ENCODE results near the gene SOCS3.
"Not testable (repeated sequence)": the region's sequence is repeated elsewhere in the genome, so short reads cannot be mapped to it uniquely, and the experiment has no call there.

Gene SOCS3

DNA sequence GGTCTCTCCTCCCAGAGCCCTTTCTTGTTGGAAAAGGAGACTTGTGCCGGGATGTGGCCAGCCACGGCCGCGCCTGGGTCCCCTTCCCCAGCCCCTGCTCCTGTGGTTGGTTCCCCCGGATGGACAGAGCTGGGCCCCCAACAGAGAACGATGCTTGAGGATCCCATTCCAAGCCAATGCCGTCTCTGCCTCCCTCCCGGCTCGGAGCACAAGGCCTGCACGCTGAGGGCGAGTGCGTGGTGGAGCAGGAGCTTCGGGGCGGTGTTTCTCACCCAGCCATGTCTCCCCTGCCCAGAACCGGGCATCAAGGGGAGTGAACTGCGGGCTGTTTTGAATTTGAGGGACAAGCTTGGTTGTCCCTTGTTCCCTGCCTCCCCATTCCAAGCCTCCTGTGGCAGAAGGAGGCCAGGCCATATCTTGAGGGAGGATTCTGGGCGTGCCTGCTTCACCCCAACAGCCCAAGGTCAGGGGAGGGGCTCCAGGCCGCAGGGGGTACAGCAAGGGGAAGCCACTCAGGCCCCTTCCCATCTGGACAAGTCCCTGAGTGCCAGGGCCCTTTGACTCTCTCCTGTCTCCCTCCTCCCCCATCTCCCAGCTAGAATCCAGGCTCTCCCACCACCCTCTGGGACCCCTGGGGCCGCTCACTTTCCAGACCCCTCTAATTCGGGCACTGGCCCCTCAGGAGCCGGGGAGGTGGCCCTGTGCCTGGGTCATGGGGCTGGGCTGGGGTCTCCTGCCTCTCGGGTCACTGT is 43.6 kb downstream of the SOCS3 start:
- DNase-seq (ENCODE audit: low spot score), result peak; percentile 66
- TF ChIP-seq, protein P1, sequence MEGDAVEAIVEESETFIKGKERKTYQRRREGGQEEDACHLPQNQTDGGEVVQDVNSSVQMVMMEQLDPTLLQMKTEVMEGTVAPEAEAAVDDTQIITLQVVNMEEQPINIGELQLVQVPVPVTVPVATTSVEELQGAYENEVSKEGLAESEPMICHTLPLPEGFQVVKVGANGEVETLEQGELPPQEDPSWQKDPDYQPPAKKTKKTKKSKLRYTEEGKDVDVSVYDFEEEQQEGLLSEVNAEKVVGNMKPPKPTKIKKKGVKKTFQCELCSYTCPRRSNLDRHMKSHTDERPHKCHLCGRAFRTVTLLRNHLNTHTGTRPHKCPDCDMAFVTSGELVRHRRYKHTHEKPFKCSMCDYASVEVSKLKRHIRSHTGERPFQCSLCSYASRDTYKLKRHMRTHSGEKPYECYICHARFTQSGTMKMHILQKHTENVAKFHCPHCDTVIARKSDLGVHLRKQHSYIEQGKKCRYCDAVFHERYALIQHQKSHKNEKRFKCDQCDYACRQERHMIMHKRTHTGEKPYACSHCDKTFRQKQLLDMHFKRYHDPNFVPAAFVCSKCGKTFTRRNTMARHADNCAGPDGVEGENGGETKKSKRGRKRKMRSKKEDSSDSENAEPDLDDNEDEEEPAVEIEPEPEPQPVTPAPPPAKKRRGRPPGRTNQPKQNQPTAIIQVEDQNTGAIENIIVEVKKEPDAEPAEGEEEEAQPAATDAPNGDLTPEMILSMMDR (IDR thresholded peaks at IDR 0.05; ENCODE audit: extremely low read depth, missing control alignments), result no peak

DNA sequence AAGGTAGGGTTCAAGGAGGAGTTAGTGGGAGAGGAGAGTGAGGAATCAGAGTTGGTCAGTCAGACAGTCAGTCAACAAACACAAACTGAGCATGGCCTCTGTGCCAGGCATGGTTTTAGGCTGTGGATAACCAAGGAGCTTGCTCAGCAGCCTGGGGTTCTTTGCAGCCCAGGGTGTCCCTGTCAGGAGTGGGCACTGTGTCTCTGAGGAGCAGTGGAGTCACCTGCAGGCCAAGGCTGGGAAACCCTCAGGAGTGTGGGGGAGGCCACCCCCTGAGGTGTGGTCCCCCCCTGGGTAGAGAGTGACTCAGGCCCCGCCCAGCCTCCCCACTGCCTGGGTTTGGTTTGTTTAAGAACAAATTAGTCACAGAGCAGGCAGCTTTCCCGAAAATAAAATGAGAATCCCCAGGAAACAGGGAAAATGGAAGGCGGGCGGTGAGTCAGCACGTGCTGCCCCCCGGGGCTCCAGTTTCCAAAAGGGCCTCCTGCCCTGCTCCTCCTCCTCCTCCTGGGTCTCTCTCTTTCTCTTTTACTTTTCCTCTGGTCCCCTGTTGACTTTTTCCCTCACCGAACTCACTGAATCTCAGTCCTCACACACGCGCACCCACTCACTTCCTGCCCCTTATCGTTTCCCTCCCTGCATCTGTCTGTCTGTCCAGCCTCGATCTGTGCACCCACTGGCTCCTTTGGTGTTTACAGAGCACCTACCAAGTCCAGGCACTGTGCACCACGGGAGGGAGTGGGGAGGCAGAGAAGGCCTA is 44.3 kb downstream of the SOCS3 start:
- peak; percentile 80 for DNase-seq (ENCODE audit: low spot score)
- TF ChIP-seq, protein P1 (IDR thresholded peaks at IDR 0.05; ENCODE audit: extremely low read depth, missing control alignments), result no peak

DNA sequence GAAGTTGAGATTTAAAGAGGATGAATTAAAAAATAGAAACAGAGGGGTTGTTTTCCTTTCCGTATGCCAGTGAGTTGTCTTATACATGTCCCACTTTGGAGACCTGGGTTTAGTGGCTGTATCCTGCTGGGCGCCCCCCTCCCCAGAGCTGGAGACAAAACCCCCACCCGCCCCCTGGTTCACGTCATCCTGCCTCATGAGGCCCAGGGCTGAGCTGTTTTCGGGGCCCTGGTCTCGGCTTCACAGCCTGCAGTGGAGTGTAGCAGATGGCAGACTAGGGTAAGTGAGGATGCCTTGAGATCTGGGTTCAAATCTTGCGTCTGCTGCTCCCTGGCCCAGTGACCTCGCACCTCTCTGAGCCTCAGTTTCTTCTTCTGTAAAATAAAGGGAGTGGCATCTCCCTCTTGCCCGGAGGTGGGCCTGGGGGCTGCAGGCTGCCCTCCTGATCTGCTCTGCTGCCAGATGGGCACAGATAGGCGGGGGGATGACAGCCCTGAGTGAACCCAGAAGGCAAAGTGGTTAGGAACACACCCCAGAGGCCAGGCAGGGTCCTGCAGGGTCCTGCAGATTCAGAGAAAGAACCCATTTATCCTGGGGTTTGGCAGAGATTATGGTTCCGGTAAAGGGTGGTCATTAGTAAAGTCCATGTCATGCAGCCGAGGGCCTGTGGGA is 45.1 kb downstream of the SOCS3 start:
- no peak for DNase-seq (ENCODE audit: low spot score)
- TF ChIP-seq, protein P1 (IDR thresholded peaks at IDR 0.05; ENCODE audit: extremely low read depth, missing control alignments), result no peak

DNA sequence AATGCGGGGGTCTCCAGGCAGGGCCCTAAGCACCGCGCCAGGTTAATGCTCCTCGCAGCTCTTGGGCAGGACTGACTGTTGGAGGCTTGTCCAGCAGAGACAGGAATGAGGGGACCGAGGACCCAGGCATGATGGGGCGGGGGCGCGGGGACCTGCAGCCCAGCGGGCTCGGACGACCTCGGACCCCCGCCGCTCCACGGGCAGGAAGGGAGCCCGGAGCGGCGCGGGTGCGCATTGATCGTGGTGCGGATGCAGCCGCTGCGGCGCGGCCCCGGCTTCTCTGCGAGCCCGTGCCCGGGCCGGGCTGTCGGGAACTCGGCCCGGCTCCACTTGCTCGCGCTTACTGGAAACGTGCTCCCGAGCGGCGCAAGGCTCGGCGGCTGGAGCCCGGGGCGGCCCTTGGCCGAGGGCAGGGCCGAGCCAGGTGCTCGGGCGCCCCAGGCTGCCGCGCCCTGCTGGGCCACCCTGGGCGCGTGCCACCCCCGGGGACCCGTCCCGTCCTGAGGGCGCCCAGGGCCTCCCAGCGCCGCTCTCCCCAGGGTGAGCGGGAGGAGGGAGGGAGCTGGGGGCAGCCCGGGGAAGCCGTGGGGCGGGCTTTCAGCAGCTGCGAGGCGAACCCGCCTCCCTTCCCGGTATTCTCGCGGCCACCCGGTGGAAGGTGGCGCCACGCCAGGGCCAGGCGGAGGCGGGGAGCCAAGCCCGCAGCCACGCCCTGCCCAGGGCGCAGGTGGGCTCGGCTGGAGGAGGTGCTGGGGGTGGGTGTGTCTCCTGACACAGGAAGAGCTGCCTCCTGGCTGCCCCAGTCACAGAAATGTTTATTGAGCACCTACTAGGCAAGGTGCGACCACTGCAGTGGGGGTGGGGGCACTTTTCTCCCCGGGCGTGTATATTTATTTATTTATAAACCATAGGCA is 45.9 kb downstream of the SOCS3 start:
- TF ChIP-seq, protein P1 (IDR thresholded peaks at IDR 0.05; ENCODE audit: extremely low read depth, missing control alignments), result no peak
- peak; percentile 90 for DNase-seq (ENCODE audit: low spot score)

DNA sequence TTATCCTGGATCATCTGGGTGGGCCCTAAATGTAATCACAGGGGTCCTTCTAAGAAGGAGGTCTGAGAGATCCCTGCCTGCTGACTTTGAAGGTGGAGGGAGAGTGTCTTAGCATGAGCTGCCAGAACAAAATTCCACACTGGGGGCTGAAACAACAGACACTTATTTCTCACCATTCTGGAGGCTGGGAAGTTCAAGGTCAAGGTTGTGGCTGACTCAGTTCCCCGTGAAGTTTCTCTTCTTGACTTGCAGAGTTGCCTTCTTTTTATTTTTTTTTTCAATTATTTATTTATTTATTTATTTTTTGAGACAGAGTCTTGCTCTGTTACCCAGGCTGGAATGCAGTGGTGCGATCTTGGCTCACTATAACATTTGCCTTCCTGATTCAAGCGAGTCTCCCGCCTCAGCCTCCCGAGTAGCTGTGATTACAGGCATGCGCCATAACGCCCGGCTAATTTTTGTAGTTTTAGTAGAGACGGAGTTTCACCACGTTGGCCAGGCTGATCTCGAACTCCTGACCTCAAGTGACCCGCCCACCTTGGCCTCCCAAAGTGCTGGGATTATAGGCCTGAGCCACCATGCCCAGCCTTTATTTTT is 50.1 kb downstream of the SOCS3 start:
- not testable (repeated sequence) for DNase-seq (ENCODE audit: low spot score)

DNA sequence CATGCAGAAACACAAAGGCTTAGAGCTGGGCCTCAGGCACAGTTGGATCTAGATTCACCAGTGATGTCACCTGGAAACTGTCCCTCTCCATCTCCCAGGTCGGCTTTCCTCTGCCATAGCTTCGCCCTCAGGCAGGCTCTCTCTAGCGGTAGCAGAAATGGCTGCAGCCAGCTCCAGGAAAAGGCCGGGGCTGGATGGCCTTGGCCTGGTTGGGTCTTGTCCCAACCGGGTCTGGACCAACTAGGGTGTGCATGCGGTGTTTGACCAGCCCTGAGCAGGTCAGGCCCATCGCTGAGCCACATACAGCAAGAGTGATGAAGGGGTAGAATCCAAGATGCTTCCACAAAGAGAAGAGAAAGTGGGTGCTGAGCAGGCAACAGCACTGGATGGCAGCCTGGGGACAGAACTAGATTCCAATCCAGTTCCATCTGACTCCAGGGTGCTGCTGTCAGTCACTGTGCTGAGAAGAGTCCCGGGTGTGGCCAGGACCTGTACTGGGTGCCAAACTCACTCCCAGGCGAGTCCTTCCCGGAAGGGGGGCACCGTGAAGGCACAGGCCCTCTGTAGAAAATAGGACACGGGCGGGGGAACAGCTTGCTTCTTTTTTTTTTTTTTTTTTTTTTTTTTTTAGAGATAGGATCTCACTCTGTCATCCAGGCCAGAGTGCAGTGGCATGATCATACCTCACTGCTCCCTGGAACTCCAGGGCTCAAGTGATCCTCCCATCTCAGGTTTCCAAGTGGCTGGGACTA is 51.8 kb downstream of the SOCS3 start:
- no peak for DNase-seq (ENCODE audit: low spot score)
- TF ChIP-seq, protein P1 (IDR thresholded peaks at IDR 0.05; ENCODE audit: extremely low read depth, missing control alignments), result no peak

Measured in GM20000 (cell line).